Right lobe of liver (tissue), 6 donors: ENCODE results near the gene MEGF8. TPM values are rescaled to one million over a fixed set of nuclear protein-coding genes. Genes with fewer than 3 reads are reported as not detected.

Experiments used
- ATAC-seq, 4 donors: fragments of 200-7000 bp; cut with Tn5 transposase; one replicate each; pipeline ENCODE4 v1.9.1; 2020; ENCODE audit warnings: mild to moderate bottlenecking in 4 of 4, moderate library complexity in 4 of 4
- DNase-seq, 3 donors: peaks; one replicate each; pipeline ENCODE4 v3.0.0-alpha.2; 2020
- H3K27ac ChIP-seq, 3 donors: fragments of 200-600 bp; one replicate each; pipeline ENCODE4 v1.8.0; 2022
- H3K27me3 ChIP-seq, 2 donors: fragments of 200-600 bp; one replicate each; pipeline ENCODE4 v1.8.0; 2022
- H3K36me3 ChIP-seq, 4 donors: fragments of 200-600 bp; sonication (generic) in 1 of 4; one replicate each; pipeline versions ENCODE4 v1.5.1 to v1.8.0; 2017 to 2022; ENCODE audit warnings: control low read depth in 1 of 4
- H3K4me1 ChIP-seq, 4 donors: fragments of 200-600 bp; sonication (generic) in 1 of 4; one replicate each; pipeline versions ENCODE4 v1.5.1 to v1.8.0; 2017 to 2022; ENCODE audit warnings: control low read depth in 1 of 4
- H3K4me3 ChIP-seq, 3 donors: fragments of 200-600 bp; one replicate each; pipeline ENCODE4 v1.8.0; 2022
- H3K9me3 ChIP-seq, 4 donors: fragments of 200-600 bp; sonication (generic) in 1 of 4; one replicate each; pipeline versions ENCODE4 v1.5.1 to v1.8.0; 2017 to 2022; ENCODE audit warnings: control low read depth in 1 of 4
- CTCF ChIP-seq, 4 donors: fragments of 200-600 bp in 3 of 4; fragments of 450-650 bp in 1 of 4; IDR thresholded peaks; one replicate each; pipeline versions ENCODE4 v1.5.1 to v1.8.0; 2016 to 2022; ENCODE audit warnings: antibody characterized with exemption in 4 of 4, mild to moderate bottlenecking in 2 of 4
- POLR2A ChIP-seq: fragments of 450-650 bp; IDR thresholded peaks from one replicate; pipeline ENCODE4 v1.6.1; 2017; ENCODE audit warnings: antibody characterized with exemption, mild to moderate bottlenecking
- WGBS: methylation state at CpG from one replicate; pipeline ENCODE4 v1.1.6; 2018; ENCODE audit warnings: low coverage, low lambda C conversion rate; ENCODE audit not compliant: insufficient coverage; ENCODE audit errors: missing lambda C conversion rate; 5-methylcytosine and 5-hydroxymethylcytosine counted together
- intact Hi-C, 2 donors: fragments of 100-400 bp; cut with DNase I; formaldehyde crosslinking; loops; one replicate each; pipeline versions ENCODE4 v1.11.2 to v1.14.1; 2022
- total RNA-seq, 6 experiments: library from RNA; depleted of rRNA in 2 of 6; stranded (reverse); fragments of >200 nt in 2 of 6; fragmentation: NEBNext Ultra II Directional in 3 of 6; extraction: Animal tissue kit (Norgen Biotek cat#: 25700) in 3 of 6; gene quantifications; one replicate each; pipeline versions ENCODE4 v1.1.0 to v1.2.4, GENCODE V29; 2016 to 2023
- donor health status: DM: no; HTN: yes; CAD: no.
- donor health status: DM: no; HTN: no; CAD: no.
- donor health status: DM: no; HTN: no; CAD: no.
- donor health status: DM: no; HTN: yes; CAD: no.
- donor health status: DM: no; HTN: yes; CAD: no.

MEGF8 gene
- total RNA-seq, 6 experiments from 2014 or later: 5.5 to 11.0 (median 8.7) TPM

GRCh38 chr19:42316223-42317211, 8.9 kb upstream of the MEGF8 start:
- TF ChIP-seq CTCF (IDR thresholded peaks at IDR 0.05): no peak
- TF ChIP-seq POLR2A: no peak
- H3K36me3 ChIP-seq: no peaks in the 10 kb centered on the region
- no peaks in the 10 kb centered on the region for H3K27me3 ChIP-seq
- H3K9me3 ChIP-seq: no peaks in the 10 kb centered on the region
- intact Hi-C loops: no loop called here
- 13% methylated on average over 18 of the region's 28 CpGs for WGBS
- H3K4me3 ChIP-seq: no peak overlapping the region
- peaks cover 0 to 6% (median 0%) of the 10 kb centered on the region in 4 donors for H3K4me1 ChIP-seq
- H3K27ac ChIP-seq: no peak overlapping the region
- peak in 1 of 3 donors; percentile 45 for DNase-seq
- ATAC-seq: peak; percentile 36 to 72 (median 55)

- Histone ChIP-seq H3K27ac (no peak overlapping the region), H3K36me3 (no peaks in the 10 kb centered on the region), H3K9me3 (no peaks in the 10 kb centered on the region), H3K4me3 (no peak overlapping the region), H3K27me3 (no peaks in the 10 kb centered on the region), H3K4me1 (peaks cover 0 to 6% (median 0%) of the 10 kb centered on the region in 4 donors)
- no peak for DNase-seq
- no peak for TF ChIP-seq CTCF (IDR thresholded peaks at IDR 0.05)
- no peak for TF ChIP-seq POLR2A
- ATAC-seq: no peak
- 71% methylated on average over 6 of the region's 13 CpGs for WGBS
- intact Hi-C loops: no loop called here
Observed at GRCh38 chr19:42317535-42317934, 7.9 kb upstream of the MEGF8 start.

GRCh38 chr19:42322305-42322704, 3.1 kb upstream of the MEGF8 start:
- ATAC-seq (no peak), DNase-seq (no peak)
- H3K27me3 ChIP-seq: no peaks in the 10 kb centered on the region
- H3K36me3 ChIP-seq: no peaks in the 10 kb centered on the region
- H3K4me3 ChIP-seq: no peak overlapping the region
- H3K27ac ChIP-seq: no peak overlapping the region
- intact Hi-C loops: loop anchor here in 1 of 2 donors (10.0 kb wide), 1 partner anchor 188 kb away; the partner anchor contains the start of gene POU2F2
- 74% methylated on average over 8 of the region's 9 CpGs for WGBS
- no peaks in the 10 kb centered on the region for H3K9me3 ChIP-seq
- H3K4me1 ChIP-seq: peaks cover 0 to 11% (median 0%) of the 10 kb centered on the region in 4 donors
- no peak for TF ChIP-seq CTCF (IDR thresholded peaks at IDR 0.05)
- TF ChIP-seq POLR2A: no peak

- no peak for ATAC-seq
- WGBS: 7% methylated on average over 7 of the region's 29 CpGs
- no peak for TF ChIP-seq CTCF (IDR thresholded peaks at IDR 0.05)
- TF ChIP-seq POLR2A: no peak
- no peak for DNase-seq
- Histone ChIP-seq H3K36me3 (no peaks in the 10 kb centered on the region), H3K27ac (no peak overlapping the region), H3K9me3 (no peaks in the 10 kb centered on the region), H3K4me1 (peaks cover 0 to 11% (median 0%) of the 10 kb centered on the region in 4 donors), H3K27me3 (no peaks in the 10 kb centered on the region), H3K4me3 (no peak overlapping the region)
- intact Hi-C loops: loop anchor here in 1 of 2 donors (10.0 kb wide), 1 partner anchor 189 kb away; the partner anchor contains the start of gene POU2F2
Observed at GRCh38 chr19:42323473-42323851, 2.0 kb upstream of the MEGF8 start.
